Right lobe of liver (tissue), 6 donors: ENCODE measurements around the gene TPPP. TPM values are rescaled to one million over a fixed set of nuclear protein-coding genes. Genes with fewer than 3 reads are reported as not detected.

ENCODE experiments used
- ATAC-seq, 4 donors: fragments of 200-7000 bp; cut with Tn5 transposase; one replicate each; pipeline ENCODE4 v1.9.1; 2020; ENCODE audit warnings: mild to moderate bottlenecking in 4 of 4, moderate library complexity in 4 of 4
- DNase-seq, 3 donors: peaks; one replicate each; pipeline ENCODE4 v3.0.0-alpha.2; 2020
- H3K27ac ChIP-seq, 3 donors: fragments of 200-600 bp; one replicate each; pipeline ENCODE4 v1.8.0; 2022
- H3K27me3 ChIP-seq, 2 donors: fragments of 200-600 bp; one replicate each; pipeline ENCODE4 v1.8.0; 2022
- H3K36me3 ChIP-seq, 4 donors: fragments of 200-600 bp; sonication (generic) in 1 of 4; one replicate each; pipeline versions ENCODE4 v1.5.1 to v1.8.0; 2017 to 2022; ENCODE audit warnings: control low read depth in 1 of 4
- H3K4me1 ChIP-seq, 4 donors: fragments of 200-600 bp; sonication (generic) in 1 of 4; one replicate each; pipeline versions ENCODE4 v1.5.1 to v1.8.0; 2017 to 2022; ENCODE audit warnings: control low read depth in 1 of 4
- H3K4me3 ChIP-seq, 3 donors: fragments of 200-600 bp; one replicate each; pipeline ENCODE4 v1.8.0; 2022
- H3K9me3 ChIP-seq, 4 donors: fragments of 200-600 bp; sonication (generic) in 1 of 4; one replicate each; pipeline versions ENCODE4 v1.5.1 to v1.8.0; 2017 to 2022; ENCODE audit warnings: control low read depth in 1 of 4
- CTCF ChIP-seq, 4 donors: fragments of 200-600 bp in 3 of 4; fragments of 450-650 bp in 1 of 4; IDR thresholded peaks; one replicate each; pipeline versions ENCODE4 v1.5.1 to v1.8.0; 2016 to 2022; ENCODE audit warnings: antibody characterized with exemption in 4 of 4, mild to moderate bottlenecking in 2 of 4
- POLR2A ChIP-seq: fragments of 450-650 bp; IDR thresholded peaks from one replicate; pipeline ENCODE4 v1.6.1; 2017; ENCODE audit warnings: antibody characterized with exemption, mild to moderate bottlenecking
- WGBS: methylation state at CpG from one replicate; pipeline ENCODE4 v1.1.6; 2018; ENCODE audit warnings: low coverage, low lambda C conversion rate; ENCODE audit not compliant: insufficient coverage; ENCODE audit errors: missing lambda C conversion rate; 5-methylcytosine and 5-hydroxymethylcytosine counted together
- intact Hi-C, 2 donors: fragments of 100-400 bp; cut with DNase I; formaldehyde crosslinking; loops; one replicate each; pipeline versions ENCODE4 v1.11.2 to v1.14.1; 2022
- total RNA-seq, 6 experiments: library from RNA; depleted of rRNA in 2 of 6; stranded (reverse); fragments of >200 nt in 2 of 6; fragmentation: NEBNext Ultra II Directional in 3 of 6; extraction: Animal tissue kit (Norgen Biotek cat#: 25700) in 3 of 6; gene quantifications; one replicate each; pipeline versions ENCODE4 v1.1.0 to v1.2.4, GENCODE V29; 2016 to 2023
- donor health status: DM: no; HTN: yes; CAD: no.
- donor health status: DM: no; HTN: no; CAD: no.
- donor health status: DM: no; HTN: no; CAD: no.
- donor health status: DM: no; HTN: yes; CAD: no.
- donor health status: DM: no; HTN: yes; CAD: no.

The TPPP gene
- total RNA-seq, 6 experiments from 2014 or later: 1.9 to 4.3 (median 2.4) TPM

GRCh38 chr5:670396-671270 lies 22.5 kb downstream of the TPPP start:
- DNase-seq: peak in 1 of 3 donors; percentile 54
- H3K27me3 ChIP-seq: no peaks in the 10 kb centered on the region
- no peak overlapping the region for H3K4me3 ChIP-seq
- intact Hi-C loops: loop anchor here in 1 of 2 donors (5.0 kb wide), 1 partner anchor 237 kb away; no protein-coding TSS in a partner anchor
- peak overlapping the region in 2 of 3 donors; percentile 65 to 86 for H3K27ac ChIP-seq
- 17% methylated on average over 2 of the region's 33 CpGs for WGBS
- TF ChIP-seq CTCF (IDR thresholded peaks at IDR 0.05) (no peak), POLR2A (no peak)
- no peak for ATAC-seq
- peaks cover 0 to 42% (median 26%) of the 10 kb centered on the region in 4 donors for H3K4me1 ChIP-seq
- H3K36me3 ChIP-seq: no peaks in the 10 kb centered on the region
- no peaks in the 10 kb centered on the region for H3K9me3 ChIP-seq

GRCh38 chr5:669842-670395 lies 23.2 kb downstream of the TPPP start:
- Histone ChIP-seq H3K9me3 (no peaks in the 10 kb centered on the region), H3K27me3 (no peaks in the 10 kb centered on the region), H3K4me1 (peaks cover 0 to 42% (median 26%) of the 10 kb centered on the region in 4 donors), H3K27ac (no peak overlapping the region), H3K4me3 (no peak overlapping the region), H3K36me3 (no peaks in the 10 kb centered on the region)
- no peak for TF ChIP-seq POLR2A
- TF ChIP-seq CTCF (IDR thresholded peaks at IDR 0.05): no peak
- 83% methylated on average over 3 of the region's 22 CpGs for WGBS
- no peak for ATAC-seq
- intact Hi-C loops: loop anchor here in 1 of 2 donors (5.0 kb wide), 1 partner anchor 237 kb away; no protein-coding TSS in a partner anchor
- peak in 1 of 3 donors; percentile 51 for DNase-seq

GRCh38 chr5:669111-669841 lies 23.9 kb downstream of the TPPP start:
- no peaks in the 10 kb centered on the region for H3K27me3 ChIP-seq
- TF ChIP-seq CTCF (IDR thresholded peaks at IDR 0.05) (peak; percentile 25 to 53 (median 42)), POLR2A (no peak)
- H3K9me3 ChIP-seq: no peaks in the 10 kb centered on the region
- no CpG with 5 or more reads among the region's 40 CpGs for WGBS
- H3K36me3 ChIP-seq: no peaks in the 10 kb centered on the region
- DNase-seq (no peak), ATAC-seq (no peak)
- peaks cover 0 to 40% (median 24%) of the 10 kb centered on the region in 4 donors for H3K4me1 ChIP-seq
- no peak overlapping the region for H3K27ac ChIP-seq
- H3K4me3 ChIP-seq: no peak overlapping the region
- intact Hi-C loops: no loop called here

- H3K27me3 ChIP-seq: no peaks in the 10 kb centered on the region
- H3K4me3 ChIP-seq: no peak overlapping the region
- TF ChIP-seq CTCF (IDR thresholded peaks at IDR 0.05) (no peak), POLR2A (no peak)
- peaks cover 0 to 32% (median 22%) of the 10 kb centered on the region in 4 donors for H3K4me1 ChIP-seq
- no peaks in the 10 kb centered on the region for H3K9me3 ChIP-seq
- no peak overlapping the region for H3K27ac ChIP-seq
- no peak for DNase-seq
- no peak for ATAC-seq
- 89% methylated on average over 5 of the region's 44 CpGs for WGBS
- no peaks in the 10 kb centered on the region for H3K36me3 ChIP-seq
- intact Hi-C loops: no loop called here
Observed at GRCh38 chr5:668283-668995, 24.7 kb downstream of the TPPP start.
